Endothelial cell of umbilical vein (primary cell): Measurements from ENCODE around the gene ADAMTS12. TPM values are rescaled to one million over a fixed set of nuclear protein-coding genes. Genes with fewer than 3 reads are reported as not detected.

Source experiments
- BruUV-seq: library from RNA; stranded (reverse); fragments of 400-500 nt; replicated peaks from 2 replicates; lab custom pipeline; 2021; lab: Mats Ljungman, UMichigan
- CTCF ChIA-PET: fragments of 300-600, 350-600 bp; sonication (Branson Sonifier 250); formaldehyde crosslinking; loops from one replicate; lab custom pipeline; 2021; ENCODE audit warnings: antibody characterized with exemption, inconsistent platforms; lab: Charles Lee
- POLR2A ChIA-PET: fragments of 300-600, 350-600 bp; sonication (Branson Sonifier 250); formaldehyde crosslinking; loops from one replicate; lab custom pipeline; 2021; ENCODE audit warnings: antibody characterized with exemption, inconsistent platforms; lab: Charles Lee
- DNase-seq: peaks from one replicate; pipeline ENCODE4 v3.0.0-alpha.2; 2011; ENCODE audit warnings: low read depth, low spot score
- FAIRE-seq: peaks from 2 replicates; lab custom pipeline; 2011; peaks lifted over from hg19 to GRCh38; lab: Jason Lieb, UNC
- H2AFZ ChIP-seq: 2 replicates; pipeline ENCODE4 v1.6.0; 2012; ENCODE audit warnings: low read depth, low read length, control low read depth, inconsistent platforms
- H3K27ac ChIP-seq: 2 replicates; pipeline ENCODE4 v1.5.1; 2011; ENCODE audit warnings: low read depth, mild to moderate bottlenecking, control low read depth, low read length, moderate library complexity; ENCODE audit not compliant: insufficient read depth
- H3K27me3 ChIP-seq, 2 experiments: 2 replicates each; pipeline versions ENCODE4 v1.6.0 to v1.6.1; 2011; ENCODE audit warnings: low read length in 2 of 2, mixed read lengths in 1 of 2; ENCODE audit not compliant: control insufficient read depth in 2 of 2, insufficient read depth in 2 of 2
- H3K36me3 ChIP-seq, 2 experiments: 2 replicates in 1 of 2; 3 replicates in 1 of 2; pipeline ENCODE4 v1.5.1; 2011; ENCODE audit warnings: low read length in 2 of 2, mild to moderate bottlenecking in 1 of 2, moderate library complexity in 1 of 2; ENCODE audit not compliant: control insufficient read depth in 2 of 2, insufficient read depth in 2 of 2; ENCODE audit errors: extremely low read depth in 1 of 2
- H3K4me1 ChIP-seq: 3 replicates; pipeline ENCODE4 v1.5.1; 2011; ENCODE audit warnings: mild to moderate bottlenecking, low read length; ENCODE audit not compliant: control insufficient read depth, insufficient read depth; ENCODE audit errors: extremely low read depth
- H3K4me2 ChIP-seq: 2 replicates; pipeline ENCODE4 v1.6.1; 2011; ENCODE audit warnings: low read length, control low read depth, mixed read lengths; ENCODE audit not compliant: insufficient read depth
- H3K4me3 ChIP-seq, 3 experiments: fragments of 200-600 bp in 1 of 3; sonication (generic), shearing (Covaris generic) in 1 of 3; replicated peaks in 1 of 3; 2 replicates each; pipeline ENCODE4 v1.5.1; 2011 to 2016; ENCODE audit warnings: control low read depth in 3 of 3, low read length in 3 of 3, mild to moderate bottlenecking in 2 of 3, inconsistent platforms in 1 of 3, low read depth in 1 of 3, moderate library complexity in 1 of 3; ENCODE audit not compliant: insufficient read depth in 1 of 3
- H3K79me2 ChIP-seq: 2 replicates; pipeline ENCODE4 v1.6.0; 2012; ENCODE audit warnings: low read length, inconsistent platforms; ENCODE audit not compliant: control insufficient read depth, insufficient read depth
- H3K9ac ChIP-seq: replicated peaks from 2 replicates; pipeline ENCODE3; 2011; ENCODE audit warnings: low read length, control low read depth; ENCODE audit not compliant: insufficient read depth; ENCODE audit errors: extremely low read depth
- H3K9me1 ChIP-seq: replicated peaks from 3 replicates; pipeline ENCODE4 v1.6.0; 2011; ENCODE audit warnings: mild to moderate bottlenecking, low read length; ENCODE audit not compliant: control insufficient read depth, insufficient read depth; ENCODE audit errors: extremely low read depth
- H3K9me3 ChIP-seq: replicated peaks from 2 replicates; pipeline ENCODE4 v1.5.1; 2012; ENCODE audit warnings: low read length, inconsistent platforms; ENCODE audit not compliant: control insufficient read depth, insufficient read depth
- H4K20me1 ChIP-seq: replicated peaks from 2 replicates; pipeline ENCODE3; 2011; ENCODE audit warnings: mild to moderate bottlenecking, low read length; ENCODE audit not compliant: control insufficient read depth, insufficient read depth; ENCODE audit errors: extremely low read depth
- EZH2 ChIP-seq: IDR thresholded peaks from 2 replicates; pipeline ENCODE4 v1.6.1; 2012; ENCODE audit warnings: borderline replicate concordance, low read depth, mild to moderate bottlenecking, moderate library complexity, low read length, inconsistent platforms; ENCODE audit not compliant: severe bottlenecking
- FOS ChIP-seq: IDR thresholded peaks from 2 replicates; pipeline ENCODE4 v1.6.1; 2011; ENCODE audit warnings: mild to moderate bottlenecking, low read length, moderate library complexity, borderline replicate concordance; ENCODE audit not compliant: insufficient read depth
- GATA2 ChIP-seq: IDR thresholded peaks from 2 replicates; pipeline ENCODE4 v1.7.0; 2011; ENCODE audit warnings: low read depth, mild to moderate bottlenecking, moderate library complexity, mixed read lengths, low read length; ENCODE audit not compliant: insufficient read length, insufficient read depth
- JUN ChIP-seq: IDR thresholded peaks from 2 replicates; pipeline ENCODE4 v1.6.1; 2011; ENCODE audit warnings: borderline replicate concordance, low read depth; ENCODE audit not compliant: insufficient read length, insufficient read depth
- MYC ChIP-seq: IDR thresholded peaks from one replicate; pipeline ENCODE4 v1.6.1; 2011; ENCODE audit warnings: mild to moderate bottlenecking, low read depth, low read length
- POLR2A ChIP-seq: IDR thresholded peaks from 2 replicates; pipeline ENCODE4 v1.6.1; 2012; ENCODE audit warnings: low read depth, mild to moderate bottlenecking, control low read depth, low read length
- POLR2AphosphoS5 ChIP-seq: IDR thresholded peaks from 2 replicates; pipeline ENCODE4 v1.6.1; 2012; ENCODE audit warnings: low read depth, mild to moderate bottlenecking, control low read depth, low read length, moderate library complexity; ENCODE audit not compliant: insufficient read depth
- dilution Hi-C: fragments of 300-500 bp; cut with MboI; formaldehyde crosslinking; loops from one replicate; pipeline ENCODE4 v1.15.0; 2019; ENCODE audit warnings: low sequenced_read_pairs; ENCODE audit not compliant: extremely low pct_ligation_motif_present
- intact Hi-C: fragments of 100-400 bp; cut with micrococcal nuclease; formaldehyde crosslinking; loops from one replicate; pipeline ENCODE4 v1.10.0; 2022
- polyA plus RNA-seq, 4 experiments: library from polyadenylated mRNA; depleted of rRNA in 3 of 4; stranded (reverse) in 3 of 4; unstranded in 1 of 4; fragments of >200 nt; gene quantifications; 2 replicates each; pipeline versions ENCODE4 v1.2.1 to v1.2.3, GENCODE V29; 2011 to 2012; ENCODE audit warnings: missing spikeins in 1 of 4
- total RNA-seq: library from RNA; stranded (reverse); gene quantifications from 2 replicates; pipeline ENCODE4 v1.2.3, GENCODE V29; 2021
- TF ChIP-seq, protein P1 (sequence below): IDR thresholded peaks from 2 replicates; pipeline ENCODE4 v1.6.1; 2011; ENCODE audit not compliant: insufficient read depth, insufficient read length
- TF ChIP-seq, protein P2 (sequence below), 2 donors: IDR thresholded peaks; 1 replicate in 1 of 2; 2 replicates in 1 of 2; pipeline ENCODE4 v1.5.1; 2011; ENCODE audit warnings: low read length in 2 of 2, mild to moderate bottlenecking in 2 of 2, moderate library complexity in 2 of 2, control low read depth in 1 of 2, inconsistent platforms in 1 of 2, low read depth in 1 of 2; ENCODE audit not compliant: insufficient read depth in 1 of 2; ENCODE audit errors: extremely low read depth in 1 of 2

The ADAMTS12 gene
- total and polyA plus RNA-seq, 2 donors (not counting 3 experiments of a cell fraction or from before 2014, with no cell fraction given), result 0.88 TPM; not detected in 1

DNA sequence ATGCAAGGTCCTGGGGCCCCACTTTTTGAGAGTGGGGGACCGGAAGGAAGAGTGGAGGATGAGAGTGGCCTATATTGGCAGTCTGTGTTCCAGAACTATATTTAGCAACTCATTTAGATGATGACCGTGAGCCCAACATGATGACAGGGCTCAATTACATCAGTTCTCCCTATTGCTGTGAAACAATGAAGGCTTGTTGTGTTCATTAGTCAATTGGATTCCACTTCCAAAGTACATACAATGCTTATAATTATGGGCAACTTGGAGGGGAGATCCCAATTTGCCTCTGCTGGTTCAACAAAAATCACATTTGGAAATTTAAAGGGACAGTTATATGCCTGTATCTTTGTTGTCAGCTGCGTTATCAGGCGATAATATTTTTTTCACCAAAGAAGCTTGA is 360.0 kb downstream of the ADAMTS12 start:
- TF ChIP-seq POLR2AphosphoS5 (no peak), FOS (no peak), POLR2A (no peak), EZH2 (no peak), GATA2 (no peak), MYC (no peak), JUN (no peak)
- TF ChIP-seq, protein P1, sequence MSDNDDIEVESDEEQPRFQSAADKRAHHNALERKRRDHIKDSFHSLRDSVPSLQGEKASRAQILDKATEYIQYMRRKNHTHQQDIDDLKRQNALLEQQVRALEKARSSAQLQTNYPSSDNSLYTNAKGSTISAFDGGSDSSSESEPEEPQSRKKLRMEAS, result no peak
- TF ChIP-seq, protein P2, sequence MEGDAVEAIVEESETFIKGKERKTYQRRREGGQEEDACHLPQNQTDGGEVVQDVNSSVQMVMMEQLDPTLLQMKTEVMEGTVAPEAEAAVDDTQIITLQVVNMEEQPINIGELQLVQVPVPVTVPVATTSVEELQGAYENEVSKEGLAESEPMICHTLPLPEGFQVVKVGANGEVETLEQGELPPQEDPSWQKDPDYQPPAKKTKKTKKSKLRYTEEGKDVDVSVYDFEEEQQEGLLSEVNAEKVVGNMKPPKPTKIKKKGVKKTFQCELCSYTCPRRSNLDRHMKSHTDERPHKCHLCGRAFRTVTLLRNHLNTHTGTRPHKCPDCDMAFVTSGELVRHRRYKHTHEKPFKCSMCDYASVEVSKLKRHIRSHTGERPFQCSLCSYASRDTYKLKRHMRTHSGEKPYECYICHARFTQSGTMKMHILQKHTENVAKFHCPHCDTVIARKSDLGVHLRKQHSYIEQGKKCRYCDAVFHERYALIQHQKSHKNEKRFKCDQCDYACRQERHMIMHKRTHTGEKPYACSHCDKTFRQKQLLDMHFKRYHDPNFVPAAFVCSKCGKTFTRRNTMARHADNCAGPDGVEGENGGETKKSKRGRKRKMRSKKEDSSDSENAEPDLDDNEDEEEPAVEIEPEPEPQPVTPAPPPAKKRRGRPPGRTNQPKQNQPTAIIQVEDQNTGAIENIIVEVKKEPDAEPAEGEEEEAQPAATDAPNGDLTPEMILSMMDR (IDR thresholded peaks at IDR 0.05; ENCODE audit: extremely low read depth in 1 of 2, insufficient read depth in 1 of 2, low read depth in 1 of 2, low read length in 2 of 2), result no peak
- BruUV-seq, result no TSS peak
- CTCF ChIA-PET, result no interaction called here

More for the DNA sequence above, 360.0 kb downstream of the ADAMTS12 start:
- Histone ChIP-seq H3K79me2 (no peaks in the 10 kb centered on the region), H3K27me3 (no peaks in the 10 kb centered on the region), H3K9me3 (no peaks in the 10 kb centered on the region), H3K4me2 (no peak overlapping the region), H3K9me1 (no peaks in the 10 kb centered on the region), H3K27ac (no peak overlapping the region), H4K20me1 (no peaks in the 10 kb centered on the region), H2AFZ (no peak overlapping the region), H3K9ac (no peak overlapping the region), H3K36me3 (no peaks in the 10 kb centered on the region), H3K4me3 (no peak overlapping the region), H3K4me1 (no peaks in the 10 kb centered on the region)
- FAIRE-seq (no peak), DNase-seq (no peak)
- dilution Hi-C loops, result no loop called here
- POLR2A ChIA-PET, result no interaction called here
- intact Hi-C loops, result no loop called here
